ENCODE measurements around the gene CDH3. TPM values are rescaled to one million over a fixed set of nuclear protein-coding genes. Genes with fewer than 3 reads are reported as not detected.

CDH3 gene
- 366 to 711 TPM (median 524 TPM) in 3 replicates for polyA plus RNA-seq
- polyA plus RNA-seq (2011; ENCODE audit: low read depth) = 280 TPM
- 227 and 260 TPM in 2 replicates for polyA plus RNA-seq (2011; cell fraction: cytosol; rRNA removed)
- 926 and 1,229 TPM in 2 replicates for polyA plus RNA-seq (2011; cell fraction: nucleus; rRNA removed)
- polyA plus RNA-seq (2012; ENCODE audit: low replicate concordance) = 200 and 465 TPM in 2 replicates
- polyA minus RNA-seq = 653 to 1,075 TPM (median 1,036 TPM) in 3 replicates
- 438 TPM for polyA minus RNA-seq (2011; cell fraction: cytosol; rRNA and poly(A)+ RNA removed)
- polyA minus RNA-seq (2011; cell fraction: nucleus; rRNA and poly(A)+ RNA removed) = 787 and 1,047 TPM in 2 replicates

DNA sequence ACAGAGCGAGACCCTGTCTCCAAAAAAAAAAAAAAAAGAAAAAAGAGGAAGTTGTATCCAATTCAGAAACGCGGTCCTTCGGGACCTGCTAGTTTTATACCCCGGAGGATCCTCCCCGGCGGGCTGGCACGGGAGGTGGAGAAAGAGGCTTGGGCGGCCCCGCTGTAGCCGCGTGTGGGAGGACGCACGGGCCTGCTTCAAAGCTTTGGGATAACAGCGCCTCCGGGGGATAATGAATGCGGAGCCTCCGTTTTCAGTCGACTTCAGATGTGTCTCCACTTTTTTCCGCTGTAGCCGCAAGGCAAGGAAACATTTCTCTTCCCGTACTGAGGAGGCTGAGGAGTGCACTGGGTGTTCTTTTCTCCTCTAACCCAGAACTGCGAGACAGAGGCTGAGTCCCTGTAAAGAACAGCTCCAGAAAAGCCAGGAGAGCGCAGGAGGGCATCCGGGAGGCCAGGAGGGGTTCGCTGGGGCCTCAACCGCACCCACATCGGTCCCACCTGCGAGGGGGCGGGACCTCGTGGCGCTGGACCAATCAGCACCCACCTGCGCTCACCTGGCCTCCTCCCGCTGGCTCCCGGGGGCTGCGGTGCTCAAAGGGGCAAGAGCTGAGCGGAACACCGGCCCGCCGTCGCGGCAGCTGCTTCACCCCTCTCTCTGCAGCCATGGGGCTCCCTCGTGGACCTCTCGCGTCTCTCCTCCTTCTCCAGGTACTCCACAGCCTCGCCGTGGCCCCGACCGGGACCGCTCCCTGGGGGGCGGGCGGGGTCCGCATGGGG lies at the start of gene CDH3:
TSS of gene CDH3 (plus strand) at position 596 of the 779 bp plus-strand sequence. CDS start at position 666, 70 bp downstream.
- Histone ChIP-seq H3K27ac (ENCODE audit: control insufficient read depth, insufficient read depth, low read length) (peak within 1 kb of the TSS; percentile 94), H3K27me3 (ENCODE audit: control insufficient read depth, extremely low read depth, insufficient read depth, low read length) (no peaks in the 10 kb centered on the region), H3K4me1 (ENCODE audit: control insufficient read depth, extremely low read depth, insufficient read depth, low read length) (peaks cover 27% of the 10 kb centered on the region), H3K9ac (ENCODE audit: control insufficient read depth, extremely low read depth, insufficient read depth, low read length) (peak within 1 kb of the TSS; percentile 90), H3K4me2 (ENCODE audit: control insufficient read depth, extremely low read depth, insufficient read depth, low read depth, low read length) (peak within 1 kb of the TSS; percentile 92), H3K9me3 (ENCODE audit: control insufficient read depth, low read depth, low read length) (no peaks in the 10 kb centered on the region), H3K79me2 (ENCODE audit: control insufficient read depth, insufficient read depth, low read length) (peaks cover 51% of the 10 kb centered on the region), H3K9me1 (ENCODE audit: control insufficient read depth, extremely low read depth, insufficient read depth, low read length) (no peaks in the 10 kb centered on the region), H3K36me3 (ENCODE audit: control insufficient read depth in 2 of 2, extremely low read depth in 1 of 2, insufficient read depth in 2 of 2, low read length in 2 of 2) (peaks cover 14 to 24% of the 10 kb centered on the region in 2 experiments), H3K4me3 (ENCODE audit: control insufficient read depth in 2 of 3, extremely low read depth in 1 of 3, insufficient read depth in 2 of 3, low read depth in 1 of 3, low read length in 3 of 3) (peak within 1 kb of the TSS; percentile 71 to 87 (median 74)), H4K20me1 (ENCODE audit: control insufficient read depth, extremely low read depth, insufficient read depth, low read length) (peaks cover 17% of the 10 kb centered on the region), H2AFZ (ENCODE audit: control insufficient read depth, low read length) (peak within 1 kb of the TSS; percentile 83)
- FAIRE-seq (peak; percentile 39), DNase-seq (ENCODE audit: low read depth, low spot score) (peak; percentile 80)
- TF ChIP-seq, protein P1, sequence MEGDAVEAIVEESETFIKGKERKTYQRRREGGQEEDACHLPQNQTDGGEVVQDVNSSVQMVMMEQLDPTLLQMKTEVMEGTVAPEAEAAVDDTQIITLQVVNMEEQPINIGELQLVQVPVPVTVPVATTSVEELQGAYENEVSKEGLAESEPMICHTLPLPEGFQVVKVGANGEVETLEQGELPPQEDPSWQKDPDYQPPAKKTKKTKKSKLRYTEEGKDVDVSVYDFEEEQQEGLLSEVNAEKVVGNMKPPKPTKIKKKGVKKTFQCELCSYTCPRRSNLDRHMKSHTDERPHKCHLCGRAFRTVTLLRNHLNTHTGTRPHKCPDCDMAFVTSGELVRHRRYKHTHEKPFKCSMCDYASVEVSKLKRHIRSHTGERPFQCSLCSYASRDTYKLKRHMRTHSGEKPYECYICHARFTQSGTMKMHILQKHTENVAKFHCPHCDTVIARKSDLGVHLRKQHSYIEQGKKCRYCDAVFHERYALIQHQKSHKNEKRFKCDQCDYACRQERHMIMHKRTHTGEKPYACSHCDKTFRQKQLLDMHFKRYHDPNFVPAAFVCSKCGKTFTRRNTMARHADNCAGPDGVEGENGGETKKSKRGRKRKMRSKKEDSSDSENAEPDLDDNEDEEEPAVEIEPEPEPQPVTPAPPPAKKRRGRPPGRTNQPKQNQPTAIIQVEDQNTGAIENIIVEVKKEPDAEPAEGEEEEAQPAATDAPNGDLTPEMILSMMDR (optimal IDR thresholded peaks at IDR 0.05 in 1 of 3, IDR thresholded peaks at IDR 0.05 in 1 of 3, conservative IDR thresholded peaks at IDR 0.05 in 1 of 3; ENCODE audit: extremely low read depth in 1 of 3, insufficient read depth in 2 of 3, low read length in 3 of 3) = no peak
- TF ChIP-seq EZH2 (IDR thresholded peaks at IDR 0.05; ENCODE audit: low read length) = no peak
- dilution Hi-C loops (cut with MboI; ENCODE audit: extremely low pct_ligation_motif_present, low sequenced_read_pairs) = no loop called here

DNA sequence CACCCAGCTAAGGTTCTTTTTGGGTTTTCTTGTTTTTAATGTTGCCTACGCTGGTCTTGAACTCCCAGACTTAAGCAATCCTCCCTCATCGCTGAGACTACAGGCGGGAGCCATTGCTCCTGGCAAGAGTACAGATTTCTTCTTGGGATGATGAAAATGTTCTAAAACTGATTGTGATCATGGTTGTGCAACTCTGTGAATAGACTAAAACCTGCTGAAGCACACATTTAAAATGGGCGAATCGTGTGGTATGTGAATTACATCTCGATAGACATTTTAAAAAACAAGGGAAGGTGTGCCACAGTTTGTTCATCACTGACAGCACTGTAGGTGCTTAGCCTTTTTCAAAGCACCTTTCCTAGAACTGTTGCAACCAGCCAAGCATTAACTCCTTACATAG lies 48.8 kb upstream of the CDH3 start:
- Histone ChIP-seq H3K4me2 (ENCODE audit: control insufficient read depth, extremely low read depth, insufficient read depth, low read depth, low read length) (no peak overlapping the region), H3K27ac (ENCODE audit: control insufficient read depth, insufficient read depth, low read length) (no peak overlapping the region), H3K4me1 (ENCODE audit: control insufficient read depth, extremely low read depth, insufficient read depth, low read length) (no peaks in the 10 kb centered on the region), H3K79me2 (ENCODE audit: control insufficient read depth, insufficient read depth, low read length) (no peaks in the 10 kb centered on the region), H3K9me1 (ENCODE audit: control insufficient read depth, extremely low read depth, insufficient read depth, low read length) (no peaks in the 10 kb centered on the region), H2AFZ (ENCODE audit: control insufficient read depth, low read length) (no peak overlapping the region), H3K9ac (ENCODE audit: control insufficient read depth, extremely low read depth, insufficient read depth, low read length) (no peak overlapping the region), H3K36me3 (ENCODE audit: control insufficient read depth in 2 of 2, extremely low read depth in 1 of 2, insufficient read depth in 2 of 2, low read length in 2 of 2) (no peaks in the 10 kb centered on the region), H4K20me1 (ENCODE audit: control insufficient read depth, extremely low read depth, insufficient read depth, low read length) (no peaks in the 10 kb centered on the region), H3K9me3 (ENCODE audit: control insufficient read depth, low read depth, low read length) (no peaks in the 10 kb centered on the region), H3K27me3 (ENCODE audit: control insufficient read depth, extremely low read depth, insufficient read depth, low read length) (no peaks in the 10 kb centered on the region), H3K4me3 (ENCODE audit: control insufficient read depth in 2 of 3, extremely low read depth in 1 of 3, insufficient read depth in 2 of 3, low read depth in 1 of 3, low read length in 3 of 3) (no peak overlapping the region)
- FAIRE-seq (no peak), DNase-seq (ENCODE audit: low read depth, low spot score) (no peak)
- dilution Hi-C loops (cut with MboI; ENCODE audit: extremely low pct_ligation_motif_present, low sequenced_read_pairs) = no loop called here
- TF ChIP-seq, protein P1 (optimal IDR thresholded peaks at IDR 0.05 in 1 of 3, IDR thresholded peaks at IDR 0.05 in 1 of 3, conservative IDR thresholded peaks at IDR 0.05 in 1 of 3; ENCODE audit: extremely low read depth in 1 of 3, insufficient read depth in 2 of 3, low read length in 3 of 3) = no peak
- no peak for TF ChIP-seq EZH2 (IDR thresholded peaks at IDR 0.05; ENCODE audit: low read length)

Measured in keratinocyte (primary cell).